SK-N-MC (cell line): ENCODE results near the gene PRSS27.
"Not testable (repeated sequence)": the region's sequence is repeated elsewhere in the genome, so short reads cannot be mapped to it uniquely, and the experiment has no call there.

Experiments used
- EZH2 ChIP-seq: fragments of 200-600 bp; sonication (generic); IDR thresholded peaks from one replicate; pipeline ENCODE4 v1.6.1; 2017; ENCODE audit warnings: antibody characterized with exemption
- FOXP2 ChIP-seq: optimal IDR thresholded peaks from 2 replicates; pipeline ENCODE3; 2011; ENCODE audit warnings: mild to moderate bottlenecking, moderate library complexity; ENCODE audit not compliant: insufficient read depth; ENCODE audit errors: extremely low read length, control extremely low read depth
- POLR2AphosphoS5 ChIP-seq: IDR thresholded peaks from 2 replicates; pipeline ENCODE4 v1.6.1; 2012; ENCODE audit warnings: mild to moderate bottlenecking, low read depth, low read length, borderline replicate concordance

DNA sequence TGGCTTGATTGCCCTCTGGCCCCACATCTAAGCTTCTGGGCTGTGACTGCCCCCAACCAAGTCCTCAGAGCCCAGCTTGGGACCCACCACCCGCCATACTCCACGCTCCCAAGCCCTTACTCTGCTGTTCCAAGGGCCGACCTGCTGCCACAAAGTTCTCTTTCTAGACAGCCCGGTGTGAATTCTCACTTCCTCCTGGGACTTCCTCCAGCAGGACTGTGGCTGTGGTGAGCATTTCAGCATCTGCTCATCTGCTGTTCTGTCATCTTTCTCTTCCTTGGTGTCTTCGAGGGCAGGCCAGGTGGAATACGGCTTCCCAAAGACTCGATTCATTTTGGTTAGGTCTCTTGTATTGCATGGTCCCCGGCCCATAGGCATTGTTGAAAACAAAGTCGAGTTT lies 33.9 kb downstream of the PRSS27 start:
- not testable (repeated sequence) for TF ChIP-seq EZH2, POLR2AphosphoS5, FOXP2
